Testis (tissue), 3 donors: Measurements from ENCODE around the gene SHLD1. TPM values are rescaled to one million over a fixed set of nuclear protein-coding genes. Genes with fewer than 3 reads are reported as not detected.

ENCODE experiments used
- DNase-seq: peaks from one replicate; pipeline ENCODE4 v3.0.0-alpha.2; 2019
- H3K27ac ChIP-seq, 2 donors: fragments of 200-600 bp; sonication (generic); one replicate each; pipeline ENCODE4 v1.5.1; 2019
- H3K27me3 ChIP-seq: fragments of 200-600 bp; sonication (generic); one replicate; pipeline ENCODE4 v1.5.1; 2019
- H3K36me3 ChIP-seq: fragments of 200-600 bp; sonication (generic); one replicate; pipeline ENCODE4 v1.5.1; 2017; ENCODE audit warnings: low read depth; ENCODE audit errors: missing control alignments
- H3K4me1 ChIP-seq: fragments of 200-600 bp; sonication (generic); one replicate; pipeline ENCODE4 v1.5.1; 2019
- H3K4me3 ChIP-seq, 2 donors: fragments of 200-600 bp; sonication (generic); one replicate each; pipeline ENCODE4 v1.5.1; 2017 to 2019
- H3K9me3 ChIP-seq: fragments of 200-600 bp; sonication (generic); one replicate; pipeline ENCODE4 v1.5.1; 2017
- CTCF ChIP-seq, 3 experiments: fragments of 450-650 bp in 2 of 3; fragments of 200-600 bp in 1 of 3; sonication (generic) in 1 of 3; IDR thresholded peaks; one replicate each; pipeline ENCODE4 v1.5.1; 2016 to 2019; ENCODE audit warnings: antibody characterized with exemption in 3 of 3, mild to moderate bottlenecking in 2 of 3, moderate library complexity in 1 of 3
- POLR2A ChIP-seq: fragments of 450-650 bp; IDR thresholded peaks from one replicate; pipeline ENCODE4 v1.6.1; 2017; ENCODE audit warnings: antibody characterized with exemption, mild to moderate bottlenecking, moderate library complexity
- WGBS, 2 donors: methylation state at CpG; one replicate each; pipeline ENCODE4 v1.1.5; 2018; 5-methylcytosine and 5-hydroxymethylcytosine counted together
- intact Hi-C: fragments of 100-400 bp; cut with DNase I; formaldehyde crosslinking; loops from one replicate; pipeline ENCODE4 v1.15.1; 2023; ENCODE audit warnings: low total_unique reads
- polyA plus RNA-seq: library from polyadenylated mRNA; stranded (reverse); fragments of 350-450 nt; fragmentation: Illumina TruSeq; extraction: RNeasy Lipid Tissue Mini Kit (QIAGEN cat#74804); gene quantifications from one replicate; pipeline ENCODE4 v1.2.3, GENCODE V29; 2014; ENCODE audit warnings: low read depth, low replicate concordance; ENCODE audit not compliant: insufficient read depth
- total RNA-seq, 2 donors: library from RNA; depleted of rRNA; stranded (reverse); fragments of >200 nt; gene quantifications; one replicate each; pipeline ENCODE4 v1.2.3, GENCODE V29; 2016

SHLD1 gene
- total and polyA plus RNA-seq, 3 donors from 2014 or later: 2.2 to 6.0 (median 5.4) TPM

DNA sequence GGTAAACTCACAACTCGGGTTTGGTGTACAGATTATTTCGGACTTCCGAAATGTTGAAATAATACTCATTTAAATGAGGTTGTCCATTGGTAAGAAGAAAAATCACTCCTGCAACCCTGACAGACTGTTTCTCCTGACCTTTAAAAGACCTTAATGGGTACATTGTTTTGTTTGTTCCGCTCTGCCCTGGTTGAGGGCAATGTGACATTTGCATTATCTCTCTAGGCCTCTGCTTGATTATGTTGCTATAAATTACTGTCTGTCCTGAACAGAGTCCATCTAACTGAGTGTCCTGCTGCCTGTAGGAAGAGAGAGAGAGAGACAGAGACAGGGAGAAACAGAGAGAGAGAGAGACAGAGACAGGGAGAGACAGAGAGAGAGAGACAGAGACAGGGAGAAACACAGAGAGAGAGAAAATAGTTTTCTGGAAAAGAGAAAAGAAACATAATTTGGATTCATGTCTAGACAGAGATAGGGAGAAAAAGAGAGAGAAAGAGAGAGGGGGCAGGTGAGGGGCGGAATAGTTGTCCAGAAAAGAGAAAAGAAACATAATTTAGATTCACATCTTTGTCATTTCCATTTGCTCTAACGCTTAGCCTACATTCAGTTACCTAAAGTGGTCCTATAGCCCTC, 83.2 kb downstream of the SHLD1 start:
- Histone ChIP-seq H3K27me3 (no peaks in the 10 kb centered on the region), H3K27ac (no peak overlapping the region), H3K36me3 (no peaks in the 10 kb centered on the region), H3K9me3 (no peaks in the 10 kb centered on the region), H3K4me1 (peaks cover 12% of the 10 kb centered on the region), H3K4me3 (no peak overlapping the region)
- intact Hi-C loops: no loop called here
- WGBS, 2 donors: 78 to 81% methylated on average over 6 of the region's 6 CpGs
- no peak for TF ChIP-seq POLR2A
- no peak for TF ChIP-seq CTCF (IDR thresholded peaks at IDR 0.05)
- no peak for DNase-seq

DNA sequence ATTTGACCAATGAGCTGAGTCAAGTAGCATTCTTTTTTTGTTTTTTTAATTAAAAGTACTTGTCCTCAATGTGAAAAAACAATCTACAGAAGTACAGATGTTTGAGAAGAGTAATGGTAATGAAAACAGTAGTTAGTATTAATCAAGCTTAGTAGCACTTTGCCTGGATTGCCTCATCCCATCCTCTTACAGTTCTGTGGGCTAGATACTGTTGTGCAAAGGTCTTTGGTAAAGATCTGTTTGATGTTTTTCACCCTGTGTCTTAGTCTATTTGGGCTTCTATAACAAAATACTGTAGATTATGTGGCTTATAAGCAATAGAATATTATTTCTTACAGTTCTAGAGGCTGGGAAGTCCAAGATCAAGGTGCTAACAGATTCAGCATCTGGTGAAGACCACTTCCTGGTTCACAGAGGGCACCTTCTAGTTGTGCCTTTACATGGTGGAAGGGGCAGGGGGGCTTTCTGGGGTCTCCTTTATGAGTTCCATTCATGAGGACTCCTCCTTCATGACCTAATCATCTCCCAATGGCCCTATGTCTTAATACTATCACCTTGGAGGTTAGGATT, 84.3 kb downstream of the SHLD1 start:
- intact Hi-C loops: no loop called here
- Histone ChIP-seq H3K27ac (no peak overlapping the region), H3K27me3 (no peaks in the 10 kb centered on the region)

DNA sequence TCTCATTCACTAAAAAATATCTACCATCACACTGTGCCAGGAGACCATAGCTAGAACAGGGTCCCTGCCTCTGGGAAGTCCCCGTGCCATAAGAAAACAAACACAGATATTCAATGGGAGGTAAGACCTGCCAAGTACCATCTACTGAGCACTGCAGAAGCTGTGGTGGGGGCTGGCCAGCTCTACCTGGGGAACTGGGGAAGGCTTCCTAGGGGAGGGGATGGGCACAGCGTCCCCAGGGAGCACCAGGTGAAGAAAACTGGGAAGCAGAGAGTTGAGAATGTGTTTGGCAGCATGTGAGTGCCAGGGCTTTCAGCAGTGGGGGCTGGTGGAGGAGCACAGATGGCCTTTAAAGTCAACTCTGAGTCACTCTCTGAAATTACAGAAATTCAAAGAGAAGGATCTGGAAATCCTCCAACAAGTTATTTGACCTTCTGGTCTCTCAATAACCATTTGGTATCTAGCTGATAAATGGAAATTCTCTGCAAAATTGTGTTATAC, 85.2 kb downstream of the SHLD1 start:
- Histone ChIP-seq H3K27me3 (no peaks in the 10 kb centered on the region), H3K27ac (no peak overlapping the region), H3K36me3 (no peaks in the 10 kb centered on the region), H3K4me3 (no peak overlapping the region), H3K4me1 (peaks cover 12% of the 10 kb centered on the region), H3K9me3 (no peaks in the 10 kb centered on the region)
- no peak for TF ChIP-seq POLR2A
- no peak for TF ChIP-seq CTCF (IDR thresholded peaks at IDR 0.05)
- DNase-seq: peak; percentile 26
- 54 to 70% methylated on average over 2 of the region's 2 CpGs for WGBS, 2 donors
- intact Hi-C loops: no loop called here

More for the DNA sequence above, 84.3 kb downstream of the SHLD1 start:
- Histone ChIP-seq H3K4me3 (no peak overlapping the region), H3K36me3 (no peaks in the 10 kb centered on the region), H3K9me3 (no peaks in the 10 kb centered on the region), H3K4me1 (peaks cover 12% of the 10 kb centered on the region)
- TF ChIP-seq CTCF (IDR thresholded peaks at IDR 0.05): no peak
- TF ChIP-seq POLR2A: no peak
- no peak for DNase-seq

DNA sequence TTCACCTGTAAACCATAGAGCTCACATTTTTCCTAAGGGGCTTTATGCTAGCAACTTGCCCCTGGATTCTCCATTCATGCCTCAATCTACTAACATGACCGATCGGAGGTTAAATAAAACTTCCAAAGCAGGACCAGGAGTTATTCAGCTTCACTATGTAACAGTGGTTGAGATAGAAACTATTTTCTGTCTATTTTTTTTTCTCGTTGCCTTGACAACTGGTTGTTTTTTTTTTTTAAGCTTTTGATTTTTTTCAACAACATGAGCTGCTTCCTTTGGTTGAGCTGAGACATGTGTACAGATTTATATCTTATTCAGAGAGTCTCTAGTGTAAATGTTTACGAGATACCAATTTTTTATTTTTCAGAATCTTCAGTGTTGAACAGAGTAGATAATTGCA, 85.7 kb downstream of the SHLD1 start:
- intact Hi-C loops: no loop called here
- DNase-seq: no peak
- Histone ChIP-seq H3K36me3 (no peaks in the 10 kb centered on the region), H3K4me1 (peaks cover 12% of the 10 kb centered on the region), H3K27ac (no peak overlapping the region), H3K4me3 (no peak overlapping the region), H3K27me3 (no peaks in the 10 kb centered on the region), H3K9me3 (no peaks in the 10 kb centered on the region)
- TF ChIP-seq POLR2A: no peak
- no peak for TF ChIP-seq CTCF (IDR thresholded peaks at IDR 0.05)
- 33 to 34% methylated on average over 4 of the region's 4 CpGs for WGBS, 2 donors

- H3K4me3 ChIP-seq: no peak overlapping the region
- H3K27me3 ChIP-seq: no peaks in the 10 kb centered on the region
- H3K4me1 ChIP-seq: peaks cover 12% of the 10 kb centered on the region
- H3K27ac ChIP-seq: no peak overlapping the region
- 69 to 79% methylated on average over 4 of the region's 4 CpGs for WGBS, 2 donors
- intact Hi-C loops: no loop called here
- DNase-seq: no peak
- no peaks in the 10 kb centered on the region for H3K9me3 ChIP-seq
- no peak for TF ChIP-seq POLR2A
- TF ChIP-seq CTCF (IDR thresholded peaks at IDR 0.05): no peak
- no peaks in the 10 kb centered on the region for H3K36me3 ChIP-seq
These were observed 86.4 kb downstream of the SHLD1 start for GRCh38 chr20:5836569-5836968.
